ENCODE measurements around the gene GDAP2. TPM values are rescaled to one million over a fixed set of nuclear protein-coding genes. Genes with fewer than 3 reads are reported as not detected.
A peak's percentile ranks its signal among the peaks of the same experiment; 100 is the strongest.

GDAP2 gene
- total RNA-seq, 1 donor from 2014 or later = 15.9 TPM

- no peak for DNase-seq (ENCODE audit: missing footprints)
- ATAC-seq = peak; percentile 26
- intact Hi-C loops (cut with DNase I) = no loop called here
Measured at GRCh38 chr1:117820694-117821381, 108.6 kb downstream of the GDAP2 start.

GRCh38 chr1:117820096-117820495 lies 109.3 kb downstream of the GDAP2 start:
- intact Hi-C loops (cut with DNase I) = no loop called here
- DNase-seq (ENCODE audit: missing footprints) = no peak
- no peak for ATAC-seq

GRCh38 chr1:117819301-117819700 lies 110.1 kb downstream of the GDAP2 start:
- DNase-seq (ENCODE audit: missing footprints) = no peak
- intact Hi-C loops (cut with DNase I) = no loop called here
- ATAC-seq = no peak

- no peak for ATAC-seq
- intact Hi-C loops (cut with DNase I) = no loop called here
Measured at GRCh38 chr1:117818456-117818855, 111.0 kb downstream of the GDAP2 start.

GRCh38 chr1:117817629-117818028 lies 111.8 kb downstream of the GDAP2 start:
- DNase-seq (ENCODE audit: missing footprints) (no peak), ATAC-seq (no peak)
- intact Hi-C loops (cut with DNase I) = no loop called here

More at GRCh38 chr1:117818456-117818855, 111.0 kb downstream of the GDAP2 start:
- no peak for DNase-seq (ENCODE audit: missing footprints)

- DNase-seq (ENCODE audit: missing footprints) = no peak
- intact Hi-C loops (cut with DNase I) = no loop called here
- ATAC-seq = no peak
Measured at GRCh38 chr1:117815926-117816325, 113.5 kb downstream of the GDAP2 start.

GRCh38 chr1:117814856-117815797 lies 114.3 kb downstream of the GDAP2 start:
- ATAC-seq (no peak), DNase-seq (ENCODE audit: missing footprints) (no peak)
- intact Hi-C loops (cut with DNase I) = no loop called here

Other genes starting within 250 kb of the GDAP2 start
- 11.7 TPM for gene WDR3, start 118 bp upstream of the GDAP2 start, total RNA-seq

Measured in Right ventricle myocardium inferior (tissue), 1 donor.